Activated naive CD8-positive, alpha-beta T cell treated with anti-CD3 and anti-CD28 coated beads, Interleukin-2, amount 50 U/mL, for 24 hours (primary cell): Measurements from ENCODE around the gene SLC6A19.

Source experiments
- ATAC-seq: fragments of 150-1000 bp; cut with Tn5 transposase; one replicate; pipeline ENCODE4 v1.10.0; 2021
- DNase-seq: peaks from one replicate; pipeline ENCODE4 v3.0.0; 2021
- H3K27ac Mint-ChIP-seq: one replicate; pipeline ENCODE4 v1.8.0; 2021; ENCODE audit warnings: mild to moderate bottlenecking, mixed read lengths
- H3K27me3 Mint-ChIP-seq: one replicate; pipeline ENCODE4 v1.8.0; 2021; ENCODE audit warnings: mixed read lengths
- H3K36me3 Mint-ChIP-seq: one replicate; pipeline ENCODE4 v1.8.0; 2021; ENCODE audit warnings: low read depth, mixed read lengths
- H3K4me1 Mint-ChIP-seq: one replicate; pipeline ENCODE4 v1.8.0; 2021; ENCODE audit warnings: mixed read lengths
- H3K4me3 Mint-ChIP-seq: one replicate; pipeline ENCODE4 v1.8.0; 2021; ENCODE audit warnings: mild to moderate bottlenecking, moderate library complexity, mixed read lengths
- H3K9me3 Mint-ChIP-seq: one replicate; pipeline ENCODE4 v1.8.0; 2021; ENCODE audit warnings: mixed read lengths

The SLC6A19 gene

DNA sequence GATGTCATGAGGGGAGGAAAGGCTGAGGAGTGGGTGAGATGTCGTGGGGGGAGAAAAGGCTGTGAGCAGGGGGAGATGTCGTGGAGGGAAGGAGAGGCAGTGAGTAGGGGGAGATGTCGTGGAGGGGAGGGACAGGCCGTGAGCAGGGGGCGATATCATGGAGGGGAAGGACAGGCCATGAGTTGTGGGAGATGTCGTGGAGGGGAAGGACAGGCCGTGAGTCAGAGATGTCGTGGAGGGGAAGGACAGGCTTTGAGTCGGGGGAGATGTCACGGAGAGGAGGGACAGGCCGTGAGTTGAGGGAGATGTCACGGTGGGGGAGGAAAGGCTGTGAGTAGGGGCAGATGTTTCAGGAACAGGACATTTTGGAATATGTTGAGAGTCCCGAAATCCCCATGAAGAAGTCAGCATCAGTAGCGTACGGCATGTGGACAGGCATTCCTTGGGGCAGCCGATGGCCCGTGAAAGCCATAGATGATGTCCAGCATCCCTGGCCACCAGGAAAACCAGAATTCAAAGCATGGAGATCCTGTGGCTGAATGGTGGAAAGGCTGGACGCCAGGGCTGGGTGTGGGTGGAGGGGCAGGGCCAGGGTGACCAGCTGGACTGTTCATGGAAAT, 8.3 kb upstream of the SLC6A19 start:
- H3K9me3 Mint-ChIP-seq: no peaks in the 10 kb centered on the region
- ATAC-seq (no peak), DNase-seq (no peak)
- no peaks in the 10 kb centered on the region for H3K4me1 Mint-ChIP-seq
- H3K4me3 Mint-ChIP-seq: no peak overlapping the region
- H3K36me3 Mint-ChIP-seq: no peaks in the 10 kb centered on the region
- H3K27ac Mint-ChIP-seq: no peak overlapping the region
- peaks cover 8% of the 10 kb centered on the region for H3K27me3 Mint-ChIP-seq

DNA sequence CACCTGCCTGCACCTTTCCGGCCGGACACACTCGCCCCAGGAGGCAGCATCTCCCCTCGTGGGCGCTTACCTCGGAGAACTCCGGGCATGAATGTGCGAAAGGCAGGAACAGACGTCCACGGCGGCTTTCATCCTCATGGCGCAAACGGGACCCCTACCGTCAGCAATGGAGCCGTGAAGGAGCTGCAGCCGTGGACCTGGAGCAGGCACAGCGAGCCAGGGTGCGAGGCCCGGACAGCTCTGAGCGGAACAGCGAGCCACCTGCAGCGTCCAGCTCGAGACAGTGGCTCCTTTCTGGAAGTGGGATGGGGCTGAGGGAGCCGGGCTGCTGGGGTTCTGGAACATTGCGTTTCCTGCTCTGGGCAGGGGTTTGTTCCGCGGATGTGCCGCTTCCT, 7.8 kb upstream of the SLC6A19 start:
- DNase-seq (no peak), ATAC-seq (no peak)
- H3K4me3 Mint-ChIP-seq: no peak overlapping the region
- H3K4me1 Mint-ChIP-seq: no peaks in the 10 kb centered on the region
- H3K27ac Mint-ChIP-seq: no peak overlapping the region
- H3K9me3 Mint-ChIP-seq: no peaks in the 10 kb centered on the region
- H3K36me3 Mint-ChIP-seq: no peaks in the 10 kb centered on the region
- H3K27me3 Mint-ChIP-seq: peaks cover 8% of the 10 kb centered on the region

DNA sequence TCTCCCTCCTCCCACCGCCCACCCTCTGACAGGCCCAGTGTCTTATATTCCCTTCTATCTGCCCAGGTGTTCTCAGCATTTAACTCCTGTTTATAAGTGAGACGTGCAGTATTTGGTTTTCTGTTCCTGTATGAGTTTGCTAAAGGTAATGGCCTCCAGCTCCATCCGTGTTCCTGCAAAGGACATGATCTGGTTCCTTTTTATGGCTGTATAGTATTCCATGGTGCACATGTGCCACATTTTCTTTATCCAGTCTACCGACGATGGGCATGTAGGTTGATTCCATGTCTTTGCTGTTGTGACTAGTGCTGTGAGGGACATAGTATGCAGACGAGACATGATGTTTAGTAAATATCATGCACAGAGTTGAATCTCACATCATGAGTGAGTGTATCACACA, 7.0 kb upstream of the SLC6A19 start:
- Mint-ChIP-seq H3K27ac (no peak overlapping the region), H3K9me3 (no peaks in the 10 kb centered on the region), H3K4me1 (no peaks in the 10 kb centered on the region), H3K4me3 (no peak overlapping the region), H3K36me3 (no peaks in the 10 kb centered on the region), H3K27me3 (peaks cover 8% of the 10 kb centered on the region)
- ATAC-seq (no peak), DNase-seq (no peak)

DNA sequence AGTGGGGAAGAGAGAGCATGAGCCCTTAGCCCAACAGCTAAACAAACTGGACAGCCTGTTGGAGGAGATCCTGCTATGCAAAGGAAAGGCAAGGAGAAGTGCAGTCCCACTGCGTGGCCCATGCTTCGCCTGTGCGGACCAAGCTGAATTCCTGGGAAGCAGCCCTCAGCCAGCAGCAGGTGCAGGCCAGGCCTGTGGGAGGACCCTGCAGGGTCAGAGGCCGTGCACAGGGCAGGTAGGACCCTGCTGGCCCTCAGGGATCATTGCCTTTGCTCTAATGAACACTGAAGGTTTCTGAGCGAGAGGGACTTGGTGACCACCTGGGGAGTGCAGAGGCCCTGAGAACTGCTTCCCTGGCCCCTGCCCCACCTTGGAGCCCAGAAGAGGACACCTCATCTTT, 6.0 kb upstream of the SLC6A19 start:
- ATAC-seq (no peak), DNase-seq (no peak)
- H3K27me3 Mint-ChIP-seq: peaks cover 4% of the 10 kb centered on the region

DNA sequence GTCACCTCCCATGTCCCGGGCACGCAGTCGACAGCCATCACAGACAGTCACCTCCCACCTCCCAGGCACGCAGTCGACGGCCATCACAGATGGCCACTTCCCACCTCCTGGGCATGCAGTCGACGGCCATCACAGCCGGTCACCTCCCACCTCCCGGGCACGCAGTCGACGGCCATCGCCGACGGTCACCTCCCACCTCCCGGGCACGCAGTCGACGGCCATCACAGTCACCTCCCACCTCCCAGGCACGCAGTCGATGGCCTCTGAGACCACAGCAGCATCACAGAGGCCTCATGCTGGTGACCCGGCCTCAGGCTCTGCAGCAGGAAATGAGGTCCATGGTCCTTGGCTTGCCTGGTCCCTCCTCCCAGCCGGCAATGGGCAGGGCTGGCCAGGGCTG, 5.5 kb upstream of the SLC6A19 start:
- H3K27me3 Mint-ChIP-seq: peaks cover 4% of the 10 kb centered on the region
- H3K4me1 Mint-ChIP-seq: no peaks in the 10 kb centered on the region
- no peak overlapping the region for H3K27ac Mint-ChIP-seq
- H3K36me3 Mint-ChIP-seq: no peaks in the 10 kb centered on the region
- ATAC-seq (no peak), DNase-seq (no peak)
- H3K9me3 Mint-ChIP-seq: no peaks in the 10 kb centered on the region
- H3K4me3 Mint-ChIP-seq: no peak overlapping the region

More for the DNA sequence above, 6.0 kb upstream of the SLC6A19 start:
- no peaks in the 10 kb centered on the region for H3K36me3 Mint-ChIP-seq
- no peaks in the 10 kb centered on the region for H3K9me3 Mint-ChIP-seq
- no peak overlapping the region for H3K27ac Mint-ChIP-seq
- H3K4me1 Mint-ChIP-seq: no peaks in the 10 kb centered on the region
- H3K4me3 Mint-ChIP-seq: no peak overlapping the region

DNA sequence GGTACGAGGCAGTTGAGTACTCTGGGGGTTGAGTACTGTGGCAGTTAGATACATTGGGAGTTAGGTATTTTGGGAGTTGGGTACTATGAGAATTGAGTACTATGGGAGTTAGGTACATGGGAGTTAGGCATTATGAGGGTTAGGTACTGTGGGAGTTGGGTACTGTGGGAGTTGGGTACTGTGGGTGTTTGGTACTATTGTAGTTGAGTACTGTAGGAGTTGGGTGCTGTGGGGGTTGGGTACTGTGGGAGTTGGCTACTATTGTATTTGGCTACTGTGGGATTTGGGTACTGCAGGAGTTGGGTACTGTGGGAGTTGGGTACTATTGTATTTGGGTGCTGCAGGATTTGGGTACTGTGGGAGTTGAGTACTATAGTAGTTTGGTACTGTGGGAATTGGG, 4.8 kb upstream of the SLC6A19 start:
- Mint-ChIP-seq H3K27ac (no peak overlapping the region), H3K4me3 (no peak overlapping the region), H3K9me3 (no peaks in the 10 kb centered on the region), H3K36me3 (no peaks in the 10 kb centered on the region), H3K27me3 (peaks cover 4% of the 10 kb centered on the region), H3K4me1 (no peaks in the 10 kb centered on the region)
- ATAC-seq (no peak), DNase-seq (no peak)

DNA sequence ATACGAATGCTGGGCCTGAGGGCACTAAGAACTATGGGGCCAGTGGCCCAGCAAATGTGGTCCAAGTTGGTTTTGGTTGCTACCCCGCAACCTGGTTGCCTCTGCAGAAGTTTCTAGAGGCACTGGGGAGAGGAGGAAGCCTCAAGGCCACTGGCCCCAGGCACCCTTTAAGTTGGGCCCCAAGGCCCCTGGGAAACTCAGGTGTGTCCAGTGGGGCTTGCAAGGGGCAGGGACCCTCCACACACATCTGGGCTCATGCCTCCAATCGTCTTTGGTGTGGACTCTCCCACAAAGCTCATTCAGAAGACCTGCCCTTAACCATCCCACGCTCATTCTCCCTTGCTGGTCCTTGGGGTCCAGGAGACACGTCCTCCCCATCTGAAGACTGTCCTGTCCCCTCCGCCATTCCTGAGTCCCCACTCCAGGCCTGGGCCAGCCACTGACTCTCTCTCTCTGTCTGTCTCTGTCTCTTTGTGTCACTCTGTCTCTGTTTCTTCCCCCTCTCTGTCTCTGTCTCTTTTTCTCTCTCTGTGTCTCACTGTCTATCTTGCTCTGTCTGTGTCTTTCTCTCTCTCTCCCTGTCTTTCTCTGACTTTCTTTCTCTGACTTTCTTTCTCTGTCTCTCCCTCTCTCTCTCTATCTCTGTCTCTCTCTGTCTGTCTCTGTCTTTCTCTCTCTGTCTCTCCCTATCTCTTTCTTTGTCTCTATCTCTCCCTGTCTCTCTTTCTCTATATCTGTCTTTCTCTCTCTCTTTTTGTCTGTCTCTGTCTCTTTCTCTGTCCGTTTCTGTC, 3.3 kb upstream of the SLC6A19 start:
- Mint-ChIP-seq H3K4me3 (no peak overlapping the region), H3K36me3 (no peaks in the 10 kb centered on the region), H3K4me1 (no peaks in the 10 kb centered on the region), H3K9me3 (no peaks in the 10 kb centered on the region), H3K27ac (no peak overlapping the region), H3K27me3 (peaks cover under 1% of the 10 kb centered on the region)
- no peak for DNase-seq
- no peak for ATAC-seq

DNA sequence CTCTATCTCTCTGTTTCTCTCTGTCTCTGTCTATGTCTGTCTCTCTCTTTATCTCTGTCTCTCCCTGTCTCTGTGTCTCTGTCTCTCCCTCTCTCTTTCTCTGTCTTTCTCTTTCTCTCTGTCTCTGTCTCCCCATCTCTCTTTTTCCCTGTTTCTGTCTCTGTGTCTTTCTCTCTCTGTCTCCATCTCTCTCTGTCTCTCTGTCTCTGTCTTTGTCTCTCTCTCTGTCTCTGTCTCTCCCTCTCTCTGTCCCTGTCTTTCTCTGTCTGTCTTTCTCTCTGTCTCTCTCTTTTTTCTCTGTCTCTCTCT, 2.1 kb upstream of the SLC6A19 start:
- Mint-ChIP-seq H3K36me3 (no peaks in the 10 kb centered on the region), H3K27ac (no peak overlapping the region), H3K4me1 (no peaks in the 10 kb centered on the region), H3K9me3 (no peaks in the 10 kb centered on the region), H3K4me3 (no peak overlapping the region), H3K27me3 (no peaks in the 10 kb centered on the region)
- DNase-seq (no peak), ATAC-seq (no peak)

DNA sequence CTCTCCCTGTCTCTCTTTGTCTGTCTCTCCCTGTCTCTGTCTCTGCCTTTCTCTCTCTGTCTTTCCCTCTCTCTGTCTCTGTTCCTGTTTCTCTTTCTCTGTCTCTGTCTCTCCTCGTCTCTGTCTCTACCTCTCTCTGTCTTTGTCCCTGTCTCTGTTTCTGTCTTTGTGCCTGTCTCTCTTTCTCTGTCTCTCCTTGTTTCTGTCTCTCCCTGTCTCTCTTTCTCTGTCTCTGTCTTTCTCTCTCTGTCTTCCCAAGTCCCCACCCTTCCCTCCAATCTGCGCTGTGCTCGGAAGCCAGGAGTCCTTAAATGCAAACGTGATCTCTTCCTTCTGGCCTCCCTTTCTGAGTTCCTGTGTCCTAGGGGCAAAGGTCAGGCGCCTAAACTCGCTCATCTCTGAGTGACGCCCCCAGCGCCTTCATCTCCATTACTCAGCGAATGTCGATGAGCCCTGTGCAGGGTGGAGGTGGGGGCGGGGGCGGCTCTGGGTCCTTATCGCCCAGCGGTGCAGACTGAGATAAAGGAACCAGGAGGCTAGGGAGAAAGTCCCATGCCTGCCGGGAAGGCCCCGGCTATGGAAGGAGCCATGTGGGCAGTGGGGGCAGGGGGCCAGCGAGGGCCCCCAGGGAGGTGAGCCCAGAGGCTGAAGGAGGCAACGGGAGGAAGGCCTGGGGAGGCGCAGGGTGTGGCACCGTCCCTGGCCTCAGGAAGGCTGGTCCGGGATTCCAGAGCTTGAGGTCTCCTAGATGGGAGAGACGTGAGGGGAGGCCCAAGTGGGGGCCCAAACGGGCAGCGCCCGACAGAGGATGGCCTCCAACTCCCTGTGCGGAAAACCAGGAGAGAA, 1.5 kb upstream of the SLC6A19 start:
- Mint-ChIP-seq H3K27me3 (no peaks in the 10 kb centered on the region), H3K27ac (no peak overlapping the region), H3K4me1 (no peaks in the 10 kb centered on the region), H3K9me3 (no peaks in the 10 kb centered on the region), H3K36me3 (no peaks in the 10 kb centered on the region), H3K4me3 (no peak overlapping the region)
- ATAC-seq (no peak), DNase-seq (no peak)

DNA sequence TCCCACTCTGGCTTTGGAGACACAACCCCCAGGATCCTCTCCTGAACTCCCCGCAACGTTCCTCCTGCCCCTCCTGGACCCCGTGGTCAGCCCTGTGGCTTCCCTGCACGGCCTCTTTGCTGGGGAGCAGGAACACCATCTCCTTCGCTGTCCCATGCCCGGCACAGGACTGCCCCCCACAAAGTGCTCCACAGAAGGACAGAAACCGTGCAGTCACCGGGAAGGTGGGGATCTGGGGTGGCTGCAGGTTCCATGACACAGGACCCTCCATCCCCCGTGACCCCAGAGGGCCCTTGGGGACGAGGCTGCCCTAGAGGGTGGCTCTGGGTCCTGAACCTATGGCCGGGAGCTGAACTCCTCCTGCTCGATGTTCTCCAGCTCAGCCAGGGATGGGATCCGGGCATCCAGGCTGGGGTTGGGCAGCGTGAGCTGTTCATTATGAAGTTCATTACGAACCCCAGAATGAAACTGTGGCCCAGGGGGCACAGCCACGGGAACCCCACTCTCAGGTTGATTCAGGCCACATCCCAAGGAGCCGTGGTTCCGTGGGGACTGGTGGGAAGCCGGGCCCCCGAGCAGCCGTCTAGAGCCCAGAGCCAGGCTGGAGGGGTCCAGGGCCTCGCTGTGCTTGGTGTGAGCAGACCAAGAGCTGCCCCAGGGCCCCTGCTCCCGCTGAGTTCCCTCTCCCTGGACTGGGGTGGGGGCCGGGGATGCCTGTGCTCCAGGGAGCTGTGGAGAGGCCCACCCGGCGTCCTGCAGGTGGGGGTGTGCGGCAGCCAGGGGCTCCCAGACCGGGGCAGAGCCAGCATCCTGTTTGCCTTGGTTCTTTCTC, 684 bp upstream of the SLC6A19 start:
- no peak overlapping the region for H3K4me3 Mint-ChIP-seq
- peaks cover 3% of the 10 kb centered on the region for H3K27me3 Mint-ChIP-seq
- ATAC-seq (no peak), DNase-seq (no peak)
- H3K36me3 Mint-ChIP-seq: no peaks in the 10 kb centered on the region
- no peaks in the 10 kb centered on the region for H3K4me1 Mint-ChIP-seq
- H3K9me3 Mint-ChIP-seq: no peaks in the 10 kb centered on the region
- H3K27ac Mint-ChIP-seq: no peak overlapping the region

DNA sequence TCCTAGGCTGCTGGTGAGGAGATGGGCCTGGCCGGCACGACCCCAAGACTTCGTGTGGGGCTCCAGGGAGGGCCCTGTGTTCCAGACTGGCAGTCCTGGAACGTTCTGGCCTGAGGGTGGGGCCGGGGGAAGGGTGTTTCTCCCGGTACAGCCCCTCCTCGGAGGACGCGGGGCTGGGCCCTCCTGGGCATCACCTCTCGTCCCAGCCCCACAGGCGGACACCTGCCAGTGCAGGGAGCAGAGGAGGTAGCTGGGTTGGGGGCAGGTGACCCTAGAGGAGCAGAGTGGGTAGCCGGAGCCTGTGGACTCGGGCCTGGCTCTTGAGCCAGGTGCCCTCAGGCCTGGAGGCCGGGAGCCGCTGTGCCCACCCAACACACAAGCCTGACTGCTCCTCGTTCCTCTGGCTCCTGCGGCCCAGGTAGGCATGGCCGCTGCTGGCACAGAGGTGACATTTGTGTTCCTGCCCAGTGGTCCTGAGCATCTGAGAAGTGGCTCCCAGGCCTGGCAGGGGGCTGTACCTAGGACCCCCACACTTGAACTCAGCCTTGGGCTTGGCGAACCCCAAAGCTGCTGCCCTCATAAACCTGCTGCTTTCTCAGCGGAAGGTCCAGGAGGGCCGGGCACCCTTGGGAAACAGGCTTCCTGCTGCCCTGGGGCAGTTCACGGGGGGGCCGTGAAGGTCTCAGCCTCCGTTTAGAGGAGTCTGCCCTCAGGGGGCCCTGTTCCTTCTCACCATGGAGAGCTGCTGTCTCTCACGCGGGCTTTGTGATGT, 817 bp downstream of the SLC6A19 start:
- Mint-ChIP-seq H3K27me3 (peaks cover 3% of the 10 kb centered on the region), H3K4me1 (no peaks in the 10 kb centered on the region), H3K4me3 (no peak overlapping the region), H3K27ac (no peak overlapping the region), H3K36me3 (no peaks in the 10 kb centered on the region), H3K9me3 (no peaks in the 10 kb centered on the region)
- ATAC-seq: no peak
- DNase-seq: no peak

DNA sequence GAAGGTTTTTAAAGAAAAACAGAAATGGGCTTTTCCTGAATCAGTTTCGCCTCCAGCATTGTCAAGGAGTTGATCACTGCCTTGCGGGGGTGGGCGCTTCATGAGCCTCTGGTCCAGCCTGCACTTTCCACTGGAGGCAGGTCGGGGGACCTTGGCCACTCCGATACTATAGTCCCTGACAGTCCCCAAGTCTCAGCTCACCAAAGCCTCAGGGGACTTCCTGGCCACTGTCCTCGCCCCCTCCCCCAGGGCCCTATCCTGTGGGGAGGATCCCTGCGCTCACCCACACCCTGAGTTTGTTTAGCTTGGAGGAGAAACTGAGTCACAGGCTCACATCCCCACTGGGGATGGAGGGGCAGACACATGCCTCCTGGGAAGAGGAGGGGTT, 1.4 kb downstream of the SLC6A19 start:
- Mint-ChIP-seq H3K4me3 (no peak overlapping the region), H3K36me3 (no peaks in the 10 kb centered on the region), H3K4me1 (no peaks in the 10 kb centered on the region), H3K9me3 (no peaks in the 10 kb centered on the region), H3K27ac (no peak overlapping the region), H3K27me3 (peaks cover 3% of the 10 kb centered on the region)
- ATAC-seq: no peak
- DNase-seq: no peak

DNA sequence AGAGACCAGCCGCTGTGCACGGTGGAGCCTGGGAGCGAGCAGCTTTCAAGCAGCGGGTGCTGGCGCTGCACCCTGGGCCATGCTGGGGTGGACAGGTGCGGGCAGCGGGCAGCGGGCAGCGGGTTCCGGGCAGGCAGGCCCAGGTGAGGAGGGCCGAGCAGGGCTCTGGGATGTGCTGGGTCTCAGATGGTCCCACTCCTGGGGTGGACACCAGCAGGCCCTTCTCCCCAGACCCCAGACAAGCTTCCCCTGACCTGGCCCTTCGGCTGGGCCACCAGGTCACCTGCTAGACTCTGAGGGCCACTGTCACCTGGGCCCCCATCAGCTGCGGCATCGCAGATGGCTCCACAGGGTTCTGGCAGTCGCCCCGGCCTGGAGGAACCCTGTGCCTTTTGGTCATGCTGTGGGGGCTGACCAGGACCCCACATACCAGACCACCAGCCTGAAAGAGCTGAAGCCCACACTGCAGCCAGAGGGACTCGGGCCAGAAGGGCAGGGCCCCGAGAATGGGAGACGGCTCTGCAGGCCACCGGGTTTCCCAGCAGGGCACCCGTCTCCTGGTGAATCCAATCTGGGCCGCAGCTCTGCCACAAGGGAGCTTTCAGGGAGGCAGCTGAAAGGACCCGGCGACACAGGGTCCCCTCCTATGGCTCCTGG, 2.0 kb downstream of the SLC6A19 start:
- Mint-ChIP-seq H3K4me3 (no peak overlapping the region), H3K9me3 (no peaks in the 10 kb centered on the region), H3K36me3 (no peaks in the 10 kb centered on the region), H3K27me3 (peaks cover 3% of the 10 kb centered on the region), H3K27ac (no peak overlapping the region), H3K4me1 (no peaks in the 10 kb centered on the region)
- ATAC-seq (no peak), DNase-seq (no peak)
